Erythroblast (primary cell): ENCODE results near the gene FTO.

Source experiments
- GATA1 ChIP-seq: IDR thresholded peaks from 2 replicates; pipeline ENCODE4 v1.6.1; 2011; ENCODE audit warnings: low read depth, mild to moderate bottlenecking, control low read depth, low read length, moderate library complexity
- POLR2A ChIP-seq: IDR thresholded peaks from 2 replicates; pipeline ENCODE4 v1.6.1; 2011; ENCODE audit warnings: mild to moderate bottlenecking, low read length

DNA sequence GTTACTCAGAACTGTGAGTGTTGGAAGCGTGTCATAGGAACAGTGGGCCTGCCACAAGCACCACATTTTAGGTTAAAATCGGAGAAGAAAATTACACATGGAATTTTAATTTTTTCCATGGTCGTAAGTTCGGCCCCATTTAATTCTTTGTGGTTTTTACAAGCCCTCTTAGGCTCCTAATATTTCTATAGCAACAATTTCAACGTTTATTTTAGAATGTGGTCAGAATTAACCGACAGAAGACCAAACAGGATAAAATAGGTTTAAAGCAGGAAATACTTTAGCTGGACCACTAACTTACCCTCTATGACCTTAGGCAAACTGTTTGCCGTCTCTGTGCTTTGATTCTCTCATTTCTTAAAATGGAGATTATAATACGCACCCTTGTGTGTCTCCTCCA, 69.9 kb downstream of the FTO start:
- TF ChIP-seq POLR2A (no peak), GATA1 (no peak)
